ENCODE measurements around the gene SFMBT2. TPM values are rescaled to one million over a fixed set of nuclear protein-coding genes. Genes with fewer than 3 reads are reported as not detected.

SFMBT2 gene
- total and polyA plus RNA-seq, 2 experiments from 2014 or later: 4.3 to 5.9 TPM

GRCh38 chr10:7320072-7320471, 90.8 kb downstream of the SFMBT2 start:
- TF ChIP-seq CTCF (IDR thresholded peaks at IDR 0.05; ENCODE audit: low read depth, low read length): no peak
- Histone ChIP-seq H3K9me3 (ENCODE audit: low read depth) (no peaks in the 10 kb centered on the region), H3K27me3 (no peaks in the 10 kb centered on the region), H3K36me3 (no peaks in the 10 kb centered on the region), H3K4me1 (ENCODE audit: low read depth) (no peaks in the 10 kb centered on the region), H3K27ac (no peak overlapping the region), H3K4me3 (no peak overlapping the region)
- DNase-seq (ENCODE audit: low read depth in 1 of 2, low spot score in 1 of 2): no peak

GRCh38 chr10:7319632-7320031, 91.2 kb downstream of the SFMBT2 start:
- H3K9me3 ChIP-seq (ENCODE audit: low read depth): no peaks in the 10 kb centered on the region
- H3K36me3 ChIP-seq: no peaks in the 10 kb centered on the region
- no peak overlapping the region for H3K4me3 ChIP-seq
- H3K27me3 ChIP-seq: no peaks in the 10 kb centered on the region
- DNase-seq (ENCODE audit: low read depth in 1 of 2, low spot score in 1 of 2): no peak
- H3K27ac ChIP-seq: no peak overlapping the region
- no peaks in the 10 kb centered on the region for H3K4me1 ChIP-seq (ENCODE audit: low read depth)
- TF ChIP-seq CTCF (IDR thresholded peaks at IDR 0.05; ENCODE audit: low read depth, low read length): no peak

- H3K27ac ChIP-seq: no peak overlapping the region
- H3K36me3 ChIP-seq: no peaks in the 10 kb centered on the region
- DNase-seq (ENCODE audit: low read depth in 1 of 2, low spot score in 1 of 2): no peak
- H3K4me1 ChIP-seq (ENCODE audit: low read depth): no peaks in the 10 kb centered on the region
- H3K4me3 ChIP-seq: no peak overlapping the region
- no peak for TF ChIP-seq CTCF (IDR thresholded peaks at IDR 0.05; ENCODE audit: low read depth, low read length)
- no peaks in the 10 kb centered on the region for H3K27me3 ChIP-seq
- no peaks in the 10 kb centered on the region for H3K9me3 ChIP-seq (ENCODE audit: low read depth)
Observed at GRCh38 chr10:7318836-7319235, 92.0 kb downstream of the SFMBT2 start.

- H3K4me3 ChIP-seq: no peak overlapping the region
- no peaks in the 10 kb centered on the region for H3K27me3 ChIP-seq
- no peaks in the 10 kb centered on the region for H3K36me3 ChIP-seq
- H3K9me3 ChIP-seq (ENCODE audit: low read depth): no peaks in the 10 kb centered on the region
- no peaks in the 10 kb centered on the region for H3K4me1 ChIP-seq (ENCODE audit: low read depth)
- no peak overlapping the region for H3K27ac ChIP-seq
- no peak for TF ChIP-seq CTCF (IDR thresholded peaks at IDR 0.05; ENCODE audit: low read depth, low read length)
- DNase-seq (ENCODE audit: low read depth in 1 of 2, low spot score in 1 of 2): no peak
Observed at GRCh38 chr10:7317786-7318446, 92.9 kb downstream of the SFMBT2 start.

GRCh38 chr10:7316839-7317238, 94.0 kb downstream of the SFMBT2 start:
- no peaks in the 10 kb centered on the region for H3K9me3 ChIP-seq (ENCODE audit: low read depth)
- DNase-seq (ENCODE audit: low read depth in 1 of 2, low spot score in 1 of 2): no peak
- H3K4me1 ChIP-seq (ENCODE audit: low read depth): no peaks in the 10 kb centered on the region
- TF ChIP-seq CTCF (IDR thresholded peaks at IDR 0.05; ENCODE audit: low read depth, low read length): no peak
- H3K27ac ChIP-seq: no peak overlapping the region
- no peak overlapping the region for H3K4me3 ChIP-seq
- H3K36me3 ChIP-seq: no peaks in the 10 kb centered on the region
- H3K27me3 ChIP-seq: no peaks in the 10 kb centered on the region
